GM10248 (cell line): Measurements from ENCODE around the gene FANCE.

Experiments used
- CTCF ChIA-PET: fragments of 300-600 bp; sonication (Branson Sonifier 250); formaldehyde crosslinking; extraction: SDS; loops from one replicate; lab custom pipeline; 2021; ENCODE audit warnings: antibody characterized with exemption; lab: Yijun Ruan, JAX
- POLR2A ChIA-PET: fragments of 350-650 bp; sonication (Branson Sonifier 250); formaldehyde crosslinking; extraction: SDS; loops from one replicate; lab custom pipeline; 2020; ENCODE audit warnings: antibody characterized with exemption; lab: Yijun Ruan, JAX
- DNase-seq: peaks from one replicate; pipeline ENCODE4 v3.0.0; 2012; ENCODE audit errors: extremely low spot score
- TF ChIP-seq, protein P1 (sequence below): IDR thresholded peaks from 2 replicates; pipeline ENCODE4 v1.5.1; 2012; ENCODE audit warnings: mild to moderate bottlenecking, low read depth; ENCODE audit errors: extremely low read depth, missing control alignments, control extremely low read depth

The FANCE gene

DNA sequence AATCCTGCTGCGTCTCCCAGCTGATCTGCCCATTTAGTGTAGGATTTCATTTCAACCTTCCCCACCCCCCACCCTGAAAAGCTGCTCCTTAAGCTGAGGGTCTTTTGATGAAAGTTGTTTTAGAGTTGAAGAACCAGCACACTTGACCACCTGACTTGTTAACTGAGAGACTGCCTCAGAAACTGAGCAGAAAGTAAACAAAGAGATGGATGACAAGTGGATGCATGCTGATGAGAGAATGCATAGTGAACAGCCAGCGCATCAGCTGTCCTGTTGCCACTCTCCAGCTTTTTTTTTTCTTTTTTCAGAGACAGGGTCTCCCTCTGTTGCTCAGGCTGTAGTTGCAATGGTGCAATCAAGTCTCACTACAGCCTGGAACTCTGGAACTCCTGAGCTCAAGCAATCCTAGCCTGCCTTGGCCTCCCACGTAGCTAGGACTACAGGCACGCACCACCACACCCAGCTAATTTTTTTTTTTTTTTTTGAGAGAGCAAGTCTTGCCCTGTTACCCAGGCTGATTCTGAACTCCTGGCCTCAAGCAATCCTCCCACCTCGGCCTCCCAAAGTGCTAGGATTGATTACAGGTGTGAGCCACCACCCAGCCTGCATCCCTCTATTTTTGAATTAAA lies 25.5 kb downstream of the FANCE start:
- TF ChIP-seq, protein P1, sequence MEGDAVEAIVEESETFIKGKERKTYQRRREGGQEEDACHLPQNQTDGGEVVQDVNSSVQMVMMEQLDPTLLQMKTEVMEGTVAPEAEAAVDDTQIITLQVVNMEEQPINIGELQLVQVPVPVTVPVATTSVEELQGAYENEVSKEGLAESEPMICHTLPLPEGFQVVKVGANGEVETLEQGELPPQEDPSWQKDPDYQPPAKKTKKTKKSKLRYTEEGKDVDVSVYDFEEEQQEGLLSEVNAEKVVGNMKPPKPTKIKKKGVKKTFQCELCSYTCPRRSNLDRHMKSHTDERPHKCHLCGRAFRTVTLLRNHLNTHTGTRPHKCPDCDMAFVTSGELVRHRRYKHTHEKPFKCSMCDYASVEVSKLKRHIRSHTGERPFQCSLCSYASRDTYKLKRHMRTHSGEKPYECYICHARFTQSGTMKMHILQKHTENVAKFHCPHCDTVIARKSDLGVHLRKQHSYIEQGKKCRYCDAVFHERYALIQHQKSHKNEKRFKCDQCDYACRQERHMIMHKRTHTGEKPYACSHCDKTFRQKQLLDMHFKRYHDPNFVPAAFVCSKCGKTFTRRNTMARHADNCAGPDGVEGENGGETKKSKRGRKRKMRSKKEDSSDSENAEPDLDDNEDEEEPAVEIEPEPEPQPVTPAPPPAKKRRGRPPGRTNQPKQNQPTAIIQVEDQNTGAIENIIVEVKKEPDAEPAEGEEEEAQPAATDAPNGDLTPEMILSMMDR, result no peak
- CTCF ChIA-PET, result interaction anchor here (0.7 to 1.7 kb wide), 4 partner anchors 10 to 463 kb away, joined by 3 to 5 read pairs (median 3); partner anchors contain the start of gene RPL10A
- POLR2A ChIA-PET, result interaction anchor here (0.7 to 1.6 kb wide), 3 partner anchors 9 to 448 kb away, joined by 3 to 5 read pairs (median 4); partner anchors contain the start of gene RPL10A
- no peak for DNase-seq

DNA sequence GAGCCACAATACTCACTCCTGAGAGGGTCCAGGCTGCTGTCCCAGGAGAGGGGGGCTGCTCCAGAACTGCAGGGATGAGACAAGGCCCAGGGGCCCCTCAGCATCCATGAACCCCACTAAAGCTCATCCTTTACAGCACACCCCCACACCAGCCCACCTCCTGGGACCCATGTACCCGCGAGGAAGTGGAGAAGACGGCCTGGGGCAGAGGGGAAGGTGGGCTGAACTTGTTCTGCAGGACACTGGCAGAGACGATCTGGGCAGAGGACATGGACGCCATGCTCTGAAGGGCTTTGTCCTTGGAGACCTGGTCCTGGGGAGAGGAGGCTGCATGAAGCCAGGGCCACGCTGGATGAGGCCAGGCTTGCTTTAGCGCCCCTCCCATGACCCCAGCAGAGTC lies 26.1 kb downstream of the FANCE start:
- no peak for DNase-seq
- ChIA-PET CTCF (interaction anchor here (0.8 to 1.7 kb wide), 2 partner anchors 9 to 10 kb away, joined by 3 to 5 read pairs; partner anchors contain the start of gene RPL10A), POLR2A (interaction anchor here (1.4 to 1.6 kb wide), 2 partner anchors 10 to 14 kb away, joined by 4 to 5 read pairs; partner anchors contain the start of gene RPL10A)
- TF ChIP-seq, protein P1, result no peak

DNA sequence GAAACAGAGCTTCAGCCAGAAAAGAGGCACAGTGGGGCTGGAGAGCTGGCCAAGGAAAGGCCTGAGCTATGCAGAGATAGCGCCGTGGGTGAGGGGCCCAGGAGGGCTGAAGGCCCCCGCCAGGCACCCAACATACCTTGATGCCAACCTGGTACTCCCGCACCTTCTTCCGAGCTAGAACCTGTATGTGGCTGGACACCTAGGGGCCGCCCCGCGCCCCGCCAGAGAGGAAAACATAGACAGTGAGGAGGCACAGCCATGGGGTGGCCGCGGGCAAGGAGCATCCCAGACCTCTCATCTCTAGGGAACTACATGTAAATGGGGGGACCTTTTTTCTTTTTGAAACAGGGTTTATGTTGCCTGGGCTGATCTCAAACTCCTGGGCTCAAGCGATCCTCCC lies 28.0 kb downstream of the FANCE start:
- no peak for DNase-seq
- ChIA-PET POLR2A (interaction anchor here (1.2 to 1.4 kb wide), 2 partner anchors 9 to 11 kb away, joined by 3 to 6 read pairs; no protein-coding TSS in a partner anchor), CTCF (interaction anchor here (2.3 to 3.4 kb wide), 2 partner anchors 12 to 43 kb away, joined by 8 to 15 read pairs; partner anchors contain the start of gene RPL10A)
- TF ChIP-seq, protein P1, result no peak

DNA sequence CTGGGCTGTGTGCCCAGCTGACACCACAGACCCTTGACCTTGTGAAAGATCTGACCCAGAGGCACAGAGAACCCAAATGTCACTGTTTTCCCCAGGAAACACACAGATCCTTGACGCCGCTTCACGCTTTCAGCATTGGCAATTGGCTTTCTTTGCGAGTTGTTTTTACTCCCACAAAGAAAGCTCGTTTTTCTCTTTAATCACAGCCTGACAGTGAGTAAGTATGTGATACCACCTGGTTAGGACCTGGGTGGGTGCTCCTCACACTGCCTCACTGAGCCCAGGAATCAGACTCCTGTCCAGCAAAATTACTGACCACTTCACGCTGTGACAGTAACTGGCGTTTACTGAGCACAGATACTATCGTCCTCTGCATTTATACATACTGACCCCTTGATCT lies 29.1 kb downstream of the FANCE start:
- TF ChIP-seq, protein P1, result no peak
- CTCF ChIA-PET, result interaction anchor here (0.7 to 3.4 kb wide), 6 partner anchors 8 to 255 kb away, joined by 3 to 15 read pairs (median 6); partner anchors contain the start of genes ARMC12 and RPL10A

DNA sequence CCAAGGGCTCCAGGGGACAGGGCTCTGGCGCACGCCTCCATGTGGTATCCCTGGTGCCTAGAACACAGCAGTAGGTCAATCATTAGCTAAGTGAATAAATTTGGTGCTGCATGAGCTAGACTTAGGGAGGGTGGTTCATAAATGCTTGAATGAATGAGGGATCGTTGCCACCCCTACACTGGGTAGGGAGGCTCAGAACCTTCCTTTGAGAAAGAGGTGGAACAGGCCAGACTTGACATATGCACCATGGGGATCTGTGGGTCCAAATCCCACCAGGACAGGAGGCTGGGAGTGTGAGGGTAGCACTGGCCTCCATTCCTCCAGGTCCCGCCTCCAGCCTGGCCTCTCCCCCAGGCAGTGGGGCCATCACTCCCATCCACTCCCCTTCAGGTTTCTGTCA lies 30.9 kb downstream of the FANCE start:
- ChIA-PET CTCF (interaction anchor here (1.7 to 2.8 kb wide), 3 partner anchors 10 to 23 kb away, joined by 4 to 15 read pairs (median 6); partner anchors contain the start of gene RPL10A), POLR2A (interaction anchor here (0.7 kb wide), 1 partner anchor 9 kb away, joined by 4 read pairs; no protein-coding TSS in a partner anchor)
- DNase-seq, result no peak
- TF ChIP-seq, protein P1, result no peak

More for the DNA sequence above, 29.1 kb downstream of the FANCE start:
- POLR2A ChIA-PET, result interaction anchor here (0.8 to 1.4 kb wide), 2 partner anchors 10 kb away, joined by 4 to 6 read pairs; no protein-coding TSS in a partner anchor
- no peak for DNase-seq

DNA sequence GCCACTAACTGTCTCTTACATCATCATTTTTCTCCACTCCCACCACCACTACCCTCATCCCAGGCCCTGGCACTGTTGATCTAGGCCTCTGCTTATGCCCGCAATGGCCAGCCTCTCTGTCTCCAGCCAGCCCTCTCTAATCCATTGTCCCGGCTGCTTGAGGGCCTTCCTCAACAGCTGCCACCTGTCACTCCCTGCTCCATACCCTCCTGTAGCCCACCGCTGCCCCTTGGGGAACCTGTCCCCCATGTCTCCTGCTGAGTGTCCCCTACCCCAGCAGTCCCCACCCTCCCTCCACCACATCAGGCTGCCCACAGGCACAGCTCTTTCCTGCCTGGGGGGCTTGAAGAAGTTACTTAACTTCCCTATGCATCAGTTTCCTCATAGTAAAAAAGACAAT lies 31.4 kb downstream of the FANCE start:
- TF ChIP-seq, protein P1, result no peak
- no peak for DNase-seq
- CTCF ChIA-PET, result interaction anchor here (1.7 to 2.8 kb wide), 2 partner anchors 16 to 22 kb away, joined by 4 to 15 read pairs; partner anchors contain the start of gene RPL10A
- POLR2A ChIA-PET, result interaction anchor here (0.7 kb wide), 1 partner anchor 10 kb away, joined by 4 read pairs; no protein-coding TSS in a partner anchor
